NAMALWA (cell line): ENCODE data around the gene FAM13A.
"Not testable (repeated sequence)": the region's sequence is repeated elsewhere in the genome, so short reads cannot be mapped to it uniquely, and the experiment has no call there.

ENCODE experiments used
- DNase-seq: peaks from one replicate; pipeline ENCODE4 v3.0.0-alpha.2; 2015; ENCODE audit warnings: low spot score

The FAM13A gene

DNA sequence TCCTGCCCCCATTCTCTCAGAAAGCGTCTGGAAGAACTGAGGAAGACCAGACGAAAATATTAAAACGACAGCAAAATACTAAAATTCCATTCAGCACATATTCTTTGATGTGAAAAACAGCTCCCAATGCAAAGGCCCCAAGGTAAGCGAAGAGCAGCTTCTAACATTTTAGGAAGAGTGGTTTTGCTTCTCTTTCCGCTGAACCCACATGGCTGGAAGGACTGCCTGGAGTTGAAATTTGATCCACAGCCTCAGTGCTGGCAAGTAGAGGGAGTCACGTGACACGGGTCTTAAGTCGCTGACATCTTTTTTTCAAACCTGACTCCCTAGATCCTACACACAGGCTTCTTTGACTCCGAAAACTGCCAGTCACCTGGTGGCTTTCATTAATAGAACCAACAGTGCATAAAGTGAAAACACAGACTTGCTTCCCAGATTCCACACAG, at the start of gene FAM13A:
FAM13A (minus strand) TSS at position 233 of the 446 bp plus-strand sequence; CDS start at position 12, 221 bp downstream.
- no peak for DNase-seq

- no peak for DNase-seq
These were observed 48.7 kb upstream of the FAM13A start for GRCh38 chr4:89105726-89106125.

DNA sequence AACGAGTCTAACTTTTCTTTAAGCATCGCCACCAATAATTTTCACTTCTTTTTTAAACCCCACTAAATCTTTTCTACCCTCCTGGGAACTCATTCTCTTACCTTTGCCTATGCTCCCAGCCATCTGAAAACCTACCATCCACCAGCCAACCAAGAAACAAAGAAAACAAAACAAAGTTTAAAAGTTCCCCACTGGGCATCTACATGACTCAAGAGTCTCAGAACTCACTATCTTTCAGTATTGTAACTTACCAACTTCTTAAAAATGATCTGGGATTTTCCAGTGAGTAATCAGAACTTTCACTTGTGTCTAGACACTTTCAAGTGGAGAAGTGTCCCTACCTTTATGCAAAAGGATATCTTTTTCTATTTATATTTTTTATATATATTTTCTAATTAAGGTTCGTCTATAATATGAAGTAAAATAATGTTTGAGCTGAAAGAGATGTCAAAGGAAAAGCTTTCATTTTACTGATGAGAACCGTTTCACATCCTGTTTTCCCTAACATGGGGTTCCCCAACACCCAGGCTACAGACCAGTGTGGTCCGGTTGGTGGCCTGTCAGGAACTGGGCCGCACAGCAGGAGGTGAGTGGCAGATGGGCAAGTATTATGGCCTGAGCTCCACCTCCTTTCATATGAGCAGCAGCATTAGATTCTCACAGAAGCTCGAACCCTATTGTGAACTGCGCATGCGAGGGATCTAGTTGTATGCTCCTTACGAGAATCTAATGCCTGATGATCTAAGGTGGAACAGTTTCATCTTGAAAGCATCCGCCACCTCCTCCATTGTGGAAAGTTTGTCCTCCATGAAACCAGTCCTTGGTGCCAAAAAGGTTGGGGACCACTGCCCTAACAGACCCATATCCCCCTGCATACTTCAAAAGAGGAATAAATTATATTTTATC, 44.5 kb upstream of the FAM13A start:
- no peak for DNase-seq

DNA sequence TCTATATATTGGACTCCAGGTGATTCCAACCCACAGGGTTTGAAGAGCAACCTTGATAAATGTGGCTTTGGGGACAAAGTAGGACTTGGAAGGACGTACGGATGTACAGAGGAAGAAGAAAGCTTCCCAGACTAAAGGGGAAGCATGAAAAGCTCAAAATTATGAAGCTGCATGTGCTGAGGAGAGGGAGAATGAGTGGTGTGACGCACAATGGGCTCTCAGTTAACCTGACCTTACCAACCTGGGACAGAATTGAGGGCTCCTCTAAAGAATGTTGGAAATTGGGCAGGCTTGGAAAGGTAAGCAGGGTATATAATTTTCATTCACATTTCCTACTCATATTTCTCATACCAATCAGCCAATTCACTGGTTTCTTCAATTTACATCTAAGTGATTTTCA, 43.9 kb upstream of the FAM13A start:
- no peak for DNase-seq

DNA sequence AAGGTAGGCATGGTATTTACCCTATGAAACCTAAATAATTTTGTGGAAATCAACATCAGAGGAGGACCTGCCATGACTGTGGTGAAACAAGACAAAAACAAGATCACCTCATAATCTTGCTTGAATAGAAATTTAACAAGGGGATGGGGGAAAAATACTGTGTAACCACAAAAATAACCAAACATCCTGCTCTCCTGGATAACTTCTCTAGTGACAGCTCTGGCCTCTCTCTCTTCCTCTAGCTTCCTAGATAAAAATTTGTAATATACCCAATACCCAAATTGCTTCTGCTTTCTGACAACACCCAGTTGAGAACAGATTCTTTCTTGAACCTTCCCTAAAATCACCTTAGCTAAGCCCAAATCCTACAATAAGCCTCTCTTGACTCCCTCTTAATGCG, 42.5 kb upstream of the FAM13A start:
- DNase-seq: no peak

- DNase-seq: no peak
These were observed 42.0 kb upstream of the FAM13A start for GRCh38 chr4:89099034-89099433.

- no peak for DNase-seq
These were observed 21.3 kb upstream of the FAM13A start for GRCh38 chr4:89078300-89078699.

GRCh38 chr4:89077761-89078160, 20.8 kb upstream of the FAM13A start:
- DNase-seq: no peak

DNA sequence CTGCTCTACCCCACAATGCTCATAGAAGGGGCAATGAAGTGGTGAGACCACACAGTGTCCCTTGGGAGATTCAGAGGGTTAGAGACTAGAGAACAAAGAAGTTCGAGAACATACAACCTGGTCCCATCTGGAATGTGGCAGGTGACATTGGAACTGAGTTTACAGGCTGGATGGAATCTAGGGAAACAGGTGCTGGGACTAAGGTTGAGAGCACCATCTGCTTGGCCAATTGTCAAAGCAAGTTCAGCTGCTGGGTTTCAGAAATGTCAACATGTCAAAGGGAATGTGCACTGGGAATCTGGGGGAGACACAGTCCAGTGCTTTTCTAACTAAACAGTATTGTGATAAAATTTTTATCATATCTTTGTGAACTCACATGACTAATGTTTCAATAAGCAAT, 15.9 kb upstream of the FAM13A start:
- DNase-seq: no peak

DNA sequence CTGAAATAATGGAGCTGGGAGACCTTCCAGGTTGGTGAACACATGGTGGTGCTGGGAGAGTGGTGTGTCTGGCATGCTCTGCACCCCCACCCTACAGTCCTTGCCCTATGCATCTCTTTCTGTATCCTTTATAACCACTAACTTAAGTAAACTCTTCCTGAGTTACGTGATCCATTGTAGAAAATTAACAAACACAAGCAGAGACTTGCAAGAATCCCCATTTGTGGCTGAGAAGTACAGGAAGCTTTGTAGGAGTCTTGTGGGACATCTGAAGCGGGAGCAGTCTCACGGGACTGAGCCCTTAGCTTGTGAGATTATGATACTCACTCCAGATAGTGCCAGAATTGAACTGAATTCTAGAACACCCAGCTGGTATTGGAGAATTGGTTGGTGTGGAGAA, 14.3 kb upstream of the FAM13A start:
- DNase-seq: no peak

DNA sequence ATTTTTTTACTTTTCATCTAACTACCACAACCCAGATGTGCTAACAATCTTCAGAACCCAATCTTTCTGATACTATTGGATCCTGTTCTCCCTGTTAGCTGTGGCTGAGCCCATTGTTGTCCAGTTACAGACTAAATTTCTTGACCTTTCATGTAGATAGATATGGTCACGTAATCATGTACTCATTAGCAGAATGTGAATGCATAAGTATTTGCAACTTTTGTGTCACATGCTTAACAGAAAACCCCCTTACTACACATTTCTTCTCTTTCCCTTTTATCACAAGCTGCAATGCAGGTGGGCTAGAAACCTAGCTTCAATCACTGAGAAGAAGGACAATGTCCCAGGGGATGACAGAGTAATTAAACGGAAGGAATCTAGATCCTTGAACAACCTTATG, 13.1 kb upstream of the FAM13A start:
- no peak for DNase-seq

DNA sequence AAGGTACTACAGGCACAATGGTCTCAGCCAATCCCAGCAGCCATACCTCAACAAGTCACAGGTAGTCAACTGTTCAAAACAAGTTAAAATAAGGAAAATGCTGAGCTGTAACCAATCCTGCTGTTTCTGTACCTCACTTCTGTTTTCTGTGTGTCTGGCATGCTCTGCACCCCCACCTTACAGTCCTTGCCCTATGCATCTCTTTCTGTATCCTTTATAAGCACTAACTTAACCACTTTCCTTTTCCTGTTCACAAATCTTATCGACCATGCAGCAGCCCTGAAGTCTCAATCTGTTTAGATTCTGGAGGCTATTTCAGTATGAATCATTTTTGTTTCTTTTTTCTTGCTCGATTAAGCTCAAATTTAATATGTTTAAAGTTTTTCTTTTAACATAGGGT, 12.5 kb upstream of the FAM13A start:
- no peak for DNase-seq

DNA sequence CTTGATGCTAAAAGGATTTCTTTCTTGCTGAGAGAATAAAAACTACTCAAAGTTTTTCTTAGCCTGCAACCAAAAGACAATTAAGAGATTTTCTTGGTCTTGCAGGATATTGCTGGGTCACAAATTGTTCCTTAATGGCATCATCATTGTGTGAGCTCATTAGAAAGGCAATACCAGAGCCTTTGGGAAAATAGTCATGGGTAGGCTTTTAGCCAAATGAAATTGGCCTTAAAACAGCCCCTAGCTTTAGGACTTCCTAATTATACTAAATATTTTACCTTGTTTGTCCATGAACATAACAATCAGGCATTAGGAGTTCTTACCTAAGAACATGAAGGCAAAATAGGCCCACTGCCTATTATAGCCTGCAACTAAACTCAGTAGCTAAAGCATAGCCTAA, 10.4 kb upstream of the FAM13A start:
- no peak for DNase-seq

- no peak for DNase-seq
These were observed 7.9 kb upstream of the FAM13A start for GRCh38 chr4:89064848-89065247.

DNA sequence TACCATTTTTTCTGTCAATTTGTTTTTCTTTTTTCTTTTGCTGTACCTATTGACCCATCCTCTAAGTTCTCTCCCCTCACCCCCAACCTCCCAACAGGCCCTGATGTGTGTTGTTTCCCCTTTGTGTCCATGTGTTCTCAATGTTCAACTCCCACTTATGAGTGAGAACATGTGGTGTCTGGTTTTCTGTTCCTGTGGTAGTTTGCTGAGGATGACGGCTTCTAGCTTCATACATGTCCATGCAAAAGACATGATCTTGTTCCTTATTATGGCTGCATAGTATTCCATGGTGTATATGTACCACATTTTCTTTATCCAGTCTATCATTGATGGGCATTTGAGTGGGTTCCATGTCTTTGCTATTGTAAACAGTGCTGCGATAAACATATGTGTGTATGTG, 859 bp upstream of the FAM13A start:
- DNase-seq: not testable (repeated sequence)

DNA sequence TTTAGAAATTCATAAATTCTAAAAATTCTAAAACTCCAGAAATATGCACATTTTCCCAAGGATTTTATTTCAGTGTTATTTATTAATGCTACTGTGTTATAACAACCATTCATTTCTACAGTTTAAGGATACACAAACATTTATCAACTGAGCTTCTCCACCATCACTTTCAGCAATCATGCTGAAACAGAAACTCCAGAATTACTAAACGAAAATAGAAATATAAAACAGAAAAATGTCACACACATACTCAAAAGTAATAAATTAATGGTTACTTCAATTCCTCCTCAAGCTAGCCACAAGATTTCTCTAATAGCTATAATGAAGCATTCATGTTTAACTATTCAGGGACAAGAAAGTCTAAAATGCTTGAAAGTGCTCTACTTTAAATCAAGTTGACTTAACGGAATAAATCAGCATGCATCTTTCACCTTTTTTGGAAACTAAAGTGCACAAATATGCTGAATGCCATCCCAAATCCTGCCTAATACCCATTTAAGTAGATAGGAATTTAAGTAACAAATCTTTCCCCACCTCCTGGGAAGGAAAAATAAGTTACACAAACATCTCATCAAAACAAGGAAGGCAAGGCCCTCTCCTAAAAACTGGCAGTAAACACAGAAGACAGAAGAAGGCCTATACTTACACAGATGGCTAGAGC, 563 bp downstream of the FAM13A start:
- no peak for DNase-seq

GRCh38 chr4:89055157-89056080, 1.6 kb downstream of the FAM13A start:
- DNase-seq: no peak

GRCh38 chr4:89054627-89055026, 2.4 kb downstream of the FAM13A start:
- no peak for DNase-seq

DNA sequence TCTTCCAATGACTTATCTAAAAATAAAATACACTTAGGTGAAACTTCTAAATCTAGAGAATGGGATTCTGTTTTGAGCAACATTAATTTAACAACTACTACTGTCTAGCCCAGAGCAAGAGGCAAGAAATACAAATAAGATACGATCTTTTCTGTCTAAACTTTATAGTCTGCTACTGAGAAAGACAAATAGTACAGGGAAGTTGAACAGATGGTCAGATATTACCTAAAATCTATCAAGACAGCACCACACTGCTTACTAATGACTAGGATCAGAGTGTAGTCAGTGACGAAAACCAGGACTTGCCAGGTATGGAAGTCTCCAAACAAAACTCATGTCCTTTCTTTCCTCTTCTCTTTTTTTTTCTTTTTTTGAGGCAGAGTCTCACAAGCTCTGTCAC, 7.1 kb downstream of the FAM13A start:
- DNase-seq: no peak

- no peak for DNase-seq
These were observed 7.9 kb downstream of the FAM13A start for GRCh38 chr4:89048906-89049601.

GRCh38 chr4:89044147-89044900, 12.7 kb downstream of the FAM13A start:
- no peak for DNase-seq
